NCI-H82 treated with DMSO at 0.1 percent for 48 hours (cell line): Measurements from ENCODE around the gene ABCC2.
A peak's percentile ranks its signal among the peaks of the same experiment; 100 is the strongest.
"Not testable (repeated sequence)": the region's sequence is repeated elsewhere in the genome, so short reads cannot be mapped to it uniquely, and the experiment has no call there.

ENCODE experiments used
- DNase-seq: peaks from one replicate; lab custom pipeline; 2025; ENCODE audit not compliant: unreplicated experiment; lab: John Stamatoyannopoulos, UW

The ABCC2 gene

DNA sequence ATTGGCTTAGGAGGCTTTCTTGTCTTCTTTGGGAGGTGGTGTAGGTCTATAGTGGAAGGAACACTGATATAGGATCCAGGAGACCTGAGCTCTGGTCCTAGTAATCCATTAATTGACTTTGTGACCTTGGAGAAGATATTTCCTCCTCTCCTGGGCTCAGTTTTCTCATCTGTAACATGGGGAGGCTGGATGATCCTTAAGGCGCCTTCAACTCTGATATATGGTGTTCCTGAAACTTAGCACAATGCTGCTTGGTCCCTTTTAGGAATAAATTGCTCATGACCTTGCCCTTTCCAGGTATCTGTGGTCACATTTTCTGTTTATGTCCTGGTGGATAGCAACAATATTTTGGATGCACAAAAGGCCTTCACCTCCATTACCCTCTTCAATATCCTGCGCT lies 25.3 kb downstream of the ABCC2 start:
- DNase-seq, result no peak

- DNase-seq, result no peak
Observed at GRCh38 chr10:99808270-99808669, 25.8 kb downstream of the ABCC2 start.

DNA sequence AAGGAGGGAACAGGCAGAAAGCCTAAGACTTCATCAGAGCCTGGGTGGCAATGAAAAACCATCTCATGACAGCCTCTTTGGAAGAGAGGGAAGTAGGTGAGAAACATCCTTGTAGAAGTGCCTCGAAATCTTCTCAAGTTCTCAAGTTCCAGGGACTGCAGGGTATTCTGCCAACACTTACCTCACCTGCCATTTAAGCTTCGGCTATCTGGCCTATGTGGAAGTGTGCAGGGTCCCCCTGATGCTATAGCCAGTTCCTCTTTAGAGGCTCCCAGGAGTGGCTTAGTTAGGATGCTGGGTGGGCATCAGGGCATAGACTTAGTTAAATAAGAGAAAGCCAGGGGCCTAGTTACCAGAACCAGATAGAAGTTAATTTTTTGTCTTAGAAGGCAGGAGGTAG lies 27.0 kb downstream of the ABCC2 start:
- no peak for DNase-seq

DNA sequence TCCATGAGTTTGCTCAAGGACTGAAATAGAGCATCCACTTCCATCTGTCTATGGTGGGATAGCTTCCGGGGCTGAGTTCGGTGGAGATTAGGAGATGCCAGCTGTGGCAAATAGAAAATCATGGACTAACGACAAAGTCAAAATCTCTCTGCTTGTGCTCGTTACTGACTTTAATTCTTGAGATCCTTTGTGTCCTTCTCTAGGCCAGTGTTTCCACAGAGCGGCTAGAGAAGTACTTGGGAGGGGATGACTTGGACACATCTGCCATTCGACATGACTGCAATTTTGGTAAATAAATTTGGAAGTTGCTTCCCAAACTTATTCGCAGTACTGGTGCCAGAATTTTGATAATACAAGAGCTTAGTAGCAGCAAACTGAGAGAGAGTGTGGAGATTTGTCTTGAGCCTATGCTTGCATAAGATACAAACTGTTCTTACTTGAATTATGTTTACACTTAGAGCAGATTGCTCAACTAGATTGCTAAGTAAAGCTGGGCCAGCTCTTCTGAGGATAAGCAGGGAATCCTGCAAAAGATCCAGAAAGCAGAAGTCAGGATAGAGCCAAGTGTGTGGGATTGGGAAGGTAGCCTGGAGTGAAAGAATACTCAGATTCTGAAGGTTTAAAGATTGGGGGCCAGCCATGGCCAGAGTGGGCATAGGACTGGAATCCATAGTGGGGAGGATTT lies 27.6 kb downstream of the ABCC2 start:
- DNase-seq, result no peak

DNA sequence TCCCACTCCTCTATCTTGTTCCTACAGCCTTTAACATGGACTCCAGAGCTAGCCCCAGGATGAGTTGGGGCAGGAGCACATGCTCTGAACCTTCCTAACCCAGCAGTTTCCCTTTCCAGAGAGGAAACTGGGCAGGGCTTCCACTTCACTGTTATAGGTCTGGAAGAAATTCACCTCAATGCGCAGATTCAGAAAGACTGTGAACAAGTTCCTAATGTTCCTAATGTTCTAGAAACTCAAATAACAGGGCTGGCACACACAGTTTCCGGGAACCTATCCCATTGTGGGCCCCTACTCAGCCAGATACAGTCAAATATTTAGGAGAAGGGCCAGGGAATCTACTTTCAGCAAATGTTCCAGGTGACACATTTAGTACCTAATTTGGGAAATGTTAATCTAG lies 29.7 kb downstream of the ABCC2 start:
- no peak for DNase-seq

DNA sequence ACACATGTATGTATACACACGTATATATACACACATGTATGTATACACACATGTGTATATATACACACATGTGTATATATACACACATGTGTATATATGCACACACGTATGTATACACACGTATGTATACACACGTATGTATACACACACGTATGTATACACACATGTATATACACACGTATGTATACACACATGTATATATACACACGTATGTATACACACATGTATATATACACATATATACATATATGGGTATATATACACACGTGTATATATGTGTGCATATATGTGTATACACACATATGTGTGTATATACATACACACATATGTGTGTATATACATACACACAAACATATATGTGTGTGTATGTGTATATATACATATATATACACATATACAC lies 31.7 kb downstream of the ABCC2 start:
- DNase-seq, result no peak

DNA sequence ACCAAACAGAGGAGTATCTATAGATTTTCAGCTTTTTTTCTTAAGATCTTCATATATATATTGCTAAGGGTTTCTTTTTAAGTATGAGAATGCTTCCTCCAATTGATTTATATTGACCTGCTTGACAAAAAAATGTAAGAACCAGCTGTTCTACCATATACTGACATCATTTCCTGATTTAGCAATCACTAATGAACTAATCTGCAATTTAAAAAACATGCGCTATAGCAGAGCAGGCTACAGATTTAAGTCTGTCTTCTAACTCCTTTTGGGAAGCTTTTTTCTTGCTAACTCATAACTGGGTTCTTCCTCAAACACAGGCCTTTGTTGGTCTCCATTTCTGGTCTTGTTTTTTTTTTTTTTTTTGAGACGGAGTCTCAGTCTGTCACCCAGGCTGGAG lies 33.2 kb downstream of the ABCC2 start:
- DNase-seq, result no peak

DNA sequence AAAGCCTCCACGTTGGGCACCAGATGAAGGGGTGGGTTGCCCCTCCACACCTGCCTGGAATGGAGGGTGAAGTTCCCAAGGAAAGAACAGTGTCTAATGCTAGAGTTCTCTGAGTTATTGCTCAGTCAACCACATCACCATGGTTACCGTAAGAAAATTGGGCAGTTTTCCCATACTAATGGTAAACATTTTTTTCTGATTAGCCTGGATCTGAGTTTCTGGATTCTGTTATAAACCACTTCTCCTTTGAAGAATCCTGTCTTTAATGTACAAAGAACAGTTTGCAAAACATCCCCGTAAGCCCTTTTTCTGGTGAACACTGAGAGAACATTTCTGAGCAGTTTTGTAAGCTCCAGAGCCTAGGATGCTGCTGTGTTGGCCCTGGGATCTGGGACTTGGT lies 45.5 kb downstream of the ABCC2 start:
- DNase-seq, result no peak

DNA sequence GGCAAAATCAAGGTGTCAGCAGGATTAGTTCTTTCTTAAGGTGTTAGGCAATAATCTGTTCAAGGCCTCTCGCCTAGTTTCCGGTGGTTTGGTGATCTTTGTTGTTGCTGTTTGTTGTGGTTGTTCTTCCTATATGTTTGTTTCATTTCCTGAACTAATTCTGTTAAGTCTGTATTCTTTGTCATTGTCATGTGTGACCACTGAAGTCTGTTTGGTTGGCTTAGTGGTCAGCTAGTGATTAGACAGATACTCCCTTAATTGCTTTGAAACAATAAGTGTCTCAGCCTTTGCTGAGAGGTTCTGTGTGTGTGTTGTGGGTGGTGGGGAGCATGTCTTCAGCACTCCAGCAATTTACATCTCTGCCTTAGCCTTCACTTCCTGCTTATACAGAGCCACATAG lies 46.0 kb downstream of the ABCC2 start:
- no peak for DNase-seq

DNA sequence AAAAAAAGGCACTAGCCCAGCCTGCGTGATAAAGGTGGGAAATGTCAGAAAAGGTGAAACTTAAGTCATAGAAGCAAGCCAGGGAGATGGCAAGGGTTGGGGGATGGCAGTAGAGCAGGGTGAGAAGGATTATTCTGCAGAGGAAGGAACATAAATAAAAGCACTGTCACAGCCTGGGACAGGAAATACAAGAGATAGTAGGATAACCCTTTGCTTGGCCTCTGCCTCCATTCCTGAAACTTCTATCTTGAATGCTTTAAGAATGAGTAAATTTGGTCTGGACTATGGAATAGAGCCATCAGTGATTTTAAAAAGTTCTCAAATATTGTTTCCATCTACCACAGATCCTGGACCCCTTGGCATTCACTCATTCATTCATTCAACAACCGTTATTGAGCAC lies 50.0 kb downstream of the ABCC2 start:
- no peak for DNase-seq

DNA sequence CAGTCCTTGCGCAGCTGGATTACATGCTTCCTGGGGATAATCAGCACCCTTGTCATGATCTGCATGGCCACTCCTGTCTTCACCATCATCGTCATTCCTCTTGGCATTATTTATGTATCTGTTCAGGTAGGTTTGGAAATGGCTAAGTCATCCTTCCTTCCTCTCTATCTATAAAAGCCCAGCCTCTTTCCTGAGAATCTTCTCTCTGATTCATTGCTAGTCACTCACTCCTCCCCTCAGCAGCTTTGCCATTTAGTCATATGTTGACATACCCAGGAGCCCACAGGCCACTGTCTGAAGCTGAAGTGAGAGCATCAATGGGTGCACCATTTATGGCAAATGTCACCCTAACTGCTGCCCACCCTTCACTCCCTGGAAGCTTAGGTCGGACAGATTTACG lies 52.0 kb downstream of the ABCC2 start:
- DNase-seq, result no peak

DNA sequence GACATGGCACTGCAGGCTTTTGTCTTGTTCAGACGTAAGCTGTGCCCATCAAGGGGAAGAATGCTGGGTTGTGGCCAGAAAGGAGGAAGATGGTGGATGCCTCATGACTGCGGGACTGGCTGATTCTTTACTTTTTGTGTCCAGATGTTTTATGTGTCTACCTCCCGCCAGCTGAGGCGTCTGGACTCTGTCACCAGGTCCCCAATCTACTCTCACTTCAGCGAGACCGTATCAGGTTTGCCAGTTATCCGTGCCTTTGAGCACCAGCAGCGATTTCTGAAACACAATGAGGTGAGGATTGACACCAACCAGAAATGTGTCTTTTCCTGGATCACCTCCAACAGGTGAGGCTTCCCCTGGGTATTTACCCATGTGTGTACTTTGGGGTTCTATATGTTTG lies 53.5 kb downstream of the ABCC2 start:
- DNase-seq, result no peak

DNA sequence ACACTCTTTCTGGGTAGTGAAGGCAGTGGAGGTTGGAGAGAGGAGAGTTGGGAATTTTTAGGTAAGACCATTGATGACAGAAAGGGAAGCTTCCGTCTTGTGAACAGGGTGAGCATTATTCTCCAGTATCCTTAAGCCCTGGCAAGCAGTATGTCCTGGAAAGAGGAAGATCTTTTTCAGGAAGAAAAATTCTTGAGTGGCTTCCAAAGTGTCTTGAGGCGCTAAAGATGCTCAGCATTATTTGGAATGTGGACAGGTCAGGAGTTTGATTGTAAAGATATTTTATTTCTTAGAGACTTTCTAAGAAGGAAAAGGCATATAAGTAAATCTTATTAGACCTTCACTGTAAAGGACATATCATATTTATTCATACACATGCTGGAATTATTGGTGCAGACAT lies 54.3 kb downstream of the ABCC2 start:
- no peak for DNase-seq

DNA sequence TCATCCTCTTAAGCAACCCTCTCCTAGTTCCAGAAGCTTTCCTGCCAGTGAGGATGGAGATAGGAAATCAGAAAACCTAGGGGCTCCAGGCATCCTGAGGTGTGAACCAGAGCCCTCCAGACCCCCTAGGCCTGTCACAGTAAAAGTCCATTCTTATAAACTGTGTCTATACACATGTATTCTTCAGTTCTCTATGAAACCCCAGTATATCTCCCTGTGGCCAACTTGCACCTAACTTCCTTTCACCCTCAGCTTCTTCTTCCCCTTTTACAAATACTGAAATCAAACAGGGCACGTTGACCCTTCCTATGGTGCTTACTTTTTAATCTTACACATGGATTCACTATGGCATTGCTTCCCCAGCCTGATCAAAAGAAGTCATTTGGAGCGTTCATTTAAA lies 58.4 kb downstream of the ABCC2 start:
- DNase-seq, result not testable (repeated sequence)

- DNase-seq, result no peak
Observed at GRCh38 chr10:99841746-99842145, 59.3 kb downstream of the ABCC2 start.

DNA sequence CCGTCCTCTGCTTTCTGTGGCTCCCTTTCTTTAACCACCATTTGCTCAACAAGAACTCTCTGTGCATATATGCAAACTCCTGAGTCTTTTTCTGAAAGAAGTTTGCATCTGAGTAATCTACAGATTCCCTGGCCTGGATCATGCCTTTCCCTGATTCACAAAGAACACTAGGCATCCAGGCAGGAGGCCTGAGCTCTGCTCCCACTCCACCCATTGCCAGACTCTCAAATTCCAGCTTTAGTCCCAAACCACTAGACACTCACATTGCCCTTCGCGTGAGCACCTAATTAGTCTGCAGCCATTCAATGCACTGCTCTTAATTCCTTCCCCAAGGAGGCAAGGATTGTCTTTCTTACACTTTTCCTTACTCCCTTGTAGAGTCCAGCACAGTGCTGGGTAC lies 60.9 kb downstream of the ABCC2 start:
- no peak for DNase-seq

GRCh38 chr10:99844433-99844955 lies 62.1 kb downstream of the ABCC2 start:
- DNase-seq, result no peak

- peak; percentile 46 for DNase-seq
Observed at GRCh38 chr10:99845837-99846382, 63.5 kb downstream of the ABCC2 start.

DNA sequence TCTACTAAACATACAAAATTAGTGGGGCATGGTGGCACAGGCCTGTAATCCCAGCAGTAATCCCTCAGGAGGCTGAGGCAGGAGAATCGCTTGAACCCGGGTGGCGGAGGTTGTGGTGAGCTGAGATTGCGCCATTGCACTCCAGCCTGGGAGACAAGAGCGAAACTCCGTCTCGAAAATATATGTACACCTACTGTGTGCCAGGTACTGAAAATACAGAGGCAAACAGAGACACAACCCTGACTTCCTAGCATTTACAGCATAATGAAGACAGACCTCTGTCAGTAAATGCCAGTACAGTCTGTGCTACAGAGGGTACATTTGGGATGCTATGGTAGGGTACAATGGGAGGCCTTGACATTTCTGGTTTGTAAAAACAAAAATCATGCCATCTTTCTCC lies 66.6 kb downstream of the ABCC2 start:
- DNase-seq, result no peak

DNA sequence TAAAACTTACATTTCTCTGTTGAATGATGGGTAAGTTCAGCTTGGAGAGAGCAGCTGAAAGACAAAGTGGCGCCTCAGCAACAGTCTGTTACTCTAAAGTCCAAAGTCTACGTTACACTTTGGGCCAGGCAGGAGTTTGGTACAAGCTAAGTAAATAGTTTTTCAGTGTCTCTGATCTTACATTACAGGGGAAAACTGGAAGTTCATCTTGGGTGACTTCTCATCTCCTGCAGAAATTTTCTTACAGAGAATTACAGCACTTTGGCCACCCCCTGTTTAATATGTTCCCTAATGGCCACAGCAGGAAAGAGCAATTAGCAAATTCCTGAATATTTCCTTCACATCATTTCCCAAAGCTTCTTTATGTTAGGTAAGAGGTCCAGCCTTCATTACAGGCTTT lies 67.1 kb downstream of the ABCC2 start:
- no peak for DNase-seq

DNA sequence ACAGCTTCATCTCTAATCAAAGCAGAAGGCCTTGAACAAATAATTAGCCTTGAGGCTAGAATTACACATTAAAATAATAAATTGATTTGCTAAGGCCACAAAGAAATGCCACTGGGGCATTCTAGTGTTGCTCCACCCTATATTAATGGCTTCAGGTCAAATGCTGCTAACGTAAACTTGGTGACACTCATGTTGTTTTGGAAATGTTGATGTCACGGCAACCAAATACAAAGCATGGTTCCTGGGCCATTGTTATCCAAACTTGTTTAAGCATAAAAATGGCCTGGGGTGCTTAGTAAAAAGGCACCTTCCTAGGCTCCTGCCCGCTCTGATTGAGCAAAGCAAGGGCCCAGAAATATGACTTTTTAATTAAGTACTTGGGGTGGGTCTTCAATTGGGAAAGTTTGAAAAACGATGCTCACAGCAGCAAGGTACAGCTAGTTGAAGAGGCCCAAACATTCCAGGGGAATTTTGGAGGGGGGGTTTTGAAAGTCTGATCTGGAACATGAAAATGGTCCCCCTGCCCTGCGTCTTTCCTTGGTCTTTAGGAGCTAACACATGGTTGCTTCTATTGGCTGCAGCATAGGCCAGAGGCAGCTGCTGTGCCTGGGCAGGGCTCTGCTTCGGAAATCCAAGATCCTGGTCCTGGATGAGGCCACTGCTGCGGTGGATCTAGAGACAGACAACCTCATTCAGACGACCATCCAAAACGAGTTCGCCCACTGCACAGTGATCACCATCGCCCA lies 67.8 kb downstream of the ABCC2 start:
- no peak for DNase-seq

DNA sequence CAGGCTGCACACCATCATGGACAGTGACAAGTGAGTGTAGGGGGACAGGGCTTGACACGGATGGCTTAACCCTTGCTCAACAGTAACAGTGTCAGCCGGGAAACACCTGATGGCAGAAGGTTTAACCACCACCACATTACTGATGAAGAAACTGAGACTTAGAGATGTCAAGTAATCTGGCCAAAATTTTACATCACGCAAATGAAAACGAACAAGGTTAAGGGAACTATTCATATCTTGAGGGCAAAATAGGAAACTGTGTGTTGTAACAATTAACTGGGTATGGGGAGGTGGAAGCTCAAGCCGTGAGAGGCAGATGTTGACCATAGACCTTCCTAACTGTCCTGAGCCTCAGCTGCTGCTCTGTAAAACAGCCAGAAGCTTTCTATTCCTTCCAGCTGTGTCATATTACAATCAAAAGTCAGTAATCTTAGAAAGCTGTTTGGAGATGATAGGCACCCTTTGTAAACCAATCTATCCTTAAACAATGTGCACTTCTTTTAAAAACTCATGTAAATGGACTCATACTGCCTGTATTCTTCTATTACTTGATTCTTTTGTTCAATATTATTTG lies 68.4 kb downstream of the ABCC2 start:
- no peak for DNase-seq
